KMS-11 (cell line): ENCODE results near the gene HPF1.

ENCODE experiments used
- H2AFZ ChIP-seq: fragments of 200-600 bp; sonication (generic); 2 replicates; pipeline ENCODE4 v1.6.1; 2016; ENCODE audit warnings: antibody characterized with exemption, mixed run types, low read depth
- H3K27ac ChIP-seq: fragments of 200-600 bp; sonication (generic); 2 replicates; pipeline ENCODE4 v1.6.1; 2016; ENCODE audit warnings: mild to moderate bottlenecking, mixed run types
- H3K27me3 ChIP-seq: fragments of 200-600 bp; sonication (generic); 2 replicates; pipeline ENCODE4 v1.6.1; 2017; ENCODE audit warnings: mild to moderate bottlenecking, low read depth, mixed run types, moderate library complexity; ENCODE audit not compliant: insufficient read depth
- H3K36me3 ChIP-seq: fragments of 200-600 bp; sonication (generic); 2 replicates; pipeline ENCODE4 v1.6.1; 2017; ENCODE audit warnings: mild to moderate bottlenecking, mixed run types; ENCODE audit not compliant: insufficient read depth
- H3K4me1 ChIP-seq: fragments of 200-600 bp; sonication (generic); 2 replicates; pipeline ENCODE4 v1.6.1; 2016; ENCODE audit warnings: mild to moderate bottlenecking, low read depth, mixed run types; ENCODE audit not compliant: poor library complexity, severe bottlenecking
- H3K4me2 ChIP-seq: fragments of 200-600 bp; sonication (generic); 2 replicates; pipeline ENCODE4 v1.7.0; 2016; ENCODE audit warnings: mild to moderate bottlenecking, mixed run types
- H3K4me3 ChIP-seq: fragments of 200-600 bp; sonication (generic); IDR thresholded peaks from 2 replicates; pipeline ENCODE4 v1.6.1; 2017; ENCODE audit warnings: low read depth, low read length, mixed read lengths; ENCODE audit not compliant: insufficient read depth
- H3K79me2 ChIP-seq: fragments of 200-600 bp; sonication (generic); 2 replicates; pipeline ENCODE4 v1.6.1; 2016; ENCODE audit warnings: low read depth, mixed run types; ENCODE audit not compliant: insufficient read depth
- H3K9ac ChIP-seq: fragments of 200-600 bp; sonication (generic); 2 replicates; pipeline ENCODE4 v1.6.1; 2016; ENCODE audit warnings: mild to moderate bottlenecking, mixed run types
- H4K20me1 ChIP-seq: fragments of 200-600 bp; sonication (generic); 2 replicates; pipeline ENCODE4 v1.6.1; 2016; ENCODE audit warnings: mild to moderate bottlenecking, mixed run types; ENCODE audit not compliant: insufficient read depth
- CTCF ChIP-seq: fragments of 200-600 bp; sonication (generic); conservative IDR thresholded peaks from 2 replicates; pipeline ENCODE4 v1.6.1; 2017; ENCODE audit warnings: low read depth, mild to moderate bottlenecking, antibody characterized with exemption, low read length, moderate library complexity, mixed read lengths

HPF1 gene

GRCh38 chr4:169799260-169799659 is 41.5 kb upstream of the HPF1 start:
- Histone ChIP-seq H3K4me2 (no peak overlapping the region), H3K27me3 (no peaks in the 10 kb centered on the region), H3K36me3 (no peaks in the 10 kb centered on the region), H2AFZ (no peak overlapping the region), H3K4me1 (no peaks in the 10 kb centered on the region), H3K4me3 (no peak overlapping the region), H3K79me2 (no peaks in the 10 kb centered on the region), H3K9ac (no peak overlapping the region), H3K27ac (no peak overlapping the region), H4K20me1 (no peaks in the 10 kb centered on the region)
- no peak for TF ChIP-seq CTCF

GRCh38 chr4:169795585-169795984 is 37.8 kb upstream of the HPF1 start:
- no peaks in the 10 kb centered on the region for H3K4me1 ChIP-seq
- no peak overlapping the region for H3K27ac ChIP-seq
- H3K36me3 ChIP-seq: no peaks in the 10 kb centered on the region
- no peak overlapping the region for H3K9ac ChIP-seq
- no peak for TF ChIP-seq CTCF
- H4K20me1 ChIP-seq: no peaks in the 10 kb centered on the region
- no peaks in the 10 kb centered on the region for H3K79me2 ChIP-seq
- no peak overlapping the region for H3K4me3 ChIP-seq
- H3K27me3 ChIP-seq: no peaks in the 10 kb centered on the region
- H3K4me2 ChIP-seq: no peak overlapping the region
- H2AFZ ChIP-seq: no peak overlapping the region

- H3K27me3 ChIP-seq: no peaks in the 10 kb centered on the region
- H3K9ac ChIP-seq: no peak overlapping the region
- H2AFZ ChIP-seq: no peak overlapping the region
Observed at GRCh38 chr4:169791527-169792156, 33.9 kb upstream of the HPF1 start.

GRCh38 chr4:169791062-169791461 is 33.3 kb upstream of the HPF1 start:
- no peak overlapping the region for H3K4me2 ChIP-seq
- no peaks in the 10 kb centered on the region for H3K36me3 ChIP-seq
- H2AFZ ChIP-seq: no peak overlapping the region
- no peak overlapping the region for H3K4me3 ChIP-seq
- H3K9ac ChIP-seq: no peak overlapping the region
- no peaks in the 10 kb centered on the region for H3K79me2 ChIP-seq
- no peak overlapping the region for H3K27ac ChIP-seq
- H3K27me3 ChIP-seq: no peaks in the 10 kb centered on the region
- TF ChIP-seq CTCF: no peak
- no peaks in the 10 kb centered on the region for H3K4me1 ChIP-seq
- no peaks in the 10 kb centered on the region for H4K20me1 ChIP-seq

More at GRCh38 chr4:169791527-169792156, 33.9 kb upstream of the HPF1 start:
- TF ChIP-seq CTCF: no peak
- no peaks in the 10 kb centered on the region for H3K36me3 ChIP-seq
- no peaks in the 10 kb centered on the region for H3K4me1 ChIP-seq
- H3K4me2 ChIP-seq: no peak overlapping the region
- H3K27ac ChIP-seq: no peak overlapping the region
- no peaks in the 10 kb centered on the region for H4K20me1 ChIP-seq
- H3K4me3 ChIP-seq: no peak overlapping the region
- H3K79me2 ChIP-seq: no peaks in the 10 kb centered on the region
